ENCODE measurements around the gene ITPKB. TPM values are rescaled to one million over a fixed set of nuclear protein-coding genes. Genes with fewer than 3 reads are reported as not detected.

Gene ITPKB
- total and polyA plus RNA-seq, 8 donors = 25.0 to 38.7 (median 32.6) TPM

GRCh38 chr1:226645279-226645976, 93.7 kb downstream of the ITPKB start:
- Histone ChIP-seq H3K27ac (peak overlapping the region in 1 of 2 donors; percentile 65), H3K36me3 (peaks cover 4 to 71% of the 10 kb centered on the region in 2 donors), H3K27me3 (no peaks in the 10 kb centered on the region), H3K4me3 (no peak overlapping the region), H3K4me1 (peaks cover 5 to 36% of the 10 kb centered on the region in 2 donors), H3K9me3 (no peaks in the 10 kb centered on the region)
- ATAC-seq (no peak), DNase-seq (peak in 1 of 4 donors; percentile 69)
- intact Hi-C loops (cut with DNase I) = loop anchor here in 1 of 2 donors (10.0 kb wide), 1 partner anchor 89 kb away; the partner anchor contains the start of gene ITPKB
- TF ChIP-seq CTCF (IDR thresholded peaks at IDR 0.05) = no peak

- peak overlapping the region in 1 of 2 donors; percentile 65 for H3K27ac ChIP-seq
- peaks cover 4 to 78% of the 10 kb centered on the region in 2 donors for H3K36me3 ChIP-seq
Observed at GRCh38 chr1:226644541-226645176, 94.4 kb downstream of the ITPKB start.

GRCh38 chr1:226643611-226644540, 95.2 kb downstream of the ITPKB start:
- H3K27me3 ChIP-seq = no peaks in the 10 kb centered on the region
- TF ChIP-seq CTCF (IDR thresholded peaks at IDR 0.05) = no peak
- intact Hi-C loops (cut with DNase I) = loop anchor here in 1 of 2 donors (10.0 kb wide), 1 partner anchor 91 kb away; the partner anchor contains the start of gene ITPKB

More at GRCh38 chr1:226644541-226645176, 94.4 kb downstream of the ITPKB start:
- intact Hi-C loops (cut with DNase I) = loop anchor here in 1 of 2 donors (10.0 kb wide), 1 partner anchor 90 kb away; the partner anchor contains the start of gene ITPKB
- Histone ChIP-seq H3K9me3 (no peaks in the 10 kb centered on the region), H3K27me3 (no peaks in the 10 kb centered on the region), H3K4me1 (peaks cover 5 to 30% of the 10 kb centered on the region in 2 donors), H3K4me3 (no peak overlapping the region)
- DNase-seq (peak in 2 of 4 donors; percentile 31 to 65), ATAC-seq (no peak)
- TF ChIP-seq CTCF (IDR thresholded peaks at IDR 0.05) = no peak

GRCh38 chr1:226643177-226643576, 95.9 kb downstream of the ITPKB start:
- peak in 2 of 4 donors; percentile 69 to 86 for DNase-seq
- Histone ChIP-seq H3K27me3 (no peaks in the 10 kb centered on the region), H3K9me3 (no peaks in the 10 kb centered on the region), H3K4me1 (peaks cover 5 to 30% of the 10 kb centered on the region in 2 donors), H3K36me3 (peaks cover 4 to 85% of the 10 kb centered on the region in 2 donors), H3K4me3 (no peak overlapping the region), H3K27ac (peak overlapping the region in 1 of 2 donors; percentile 65)
- no peak for TF ChIP-seq CTCF (IDR thresholded peaks at IDR 0.05)
- intact Hi-C loops (cut with DNase I) = loop anchor here in 1 of 2 donors (10.0 kb wide), 1 partner anchor 92 kb away; the partner anchor contains the start of gene ITPKB
- ATAC-seq = peak; percentile 70

More at GRCh38 chr1:226643611-226644540, 95.2 kb downstream of the ITPKB start:
- Histone ChIP-seq H3K27ac (peak overlapping the region in 1 of 2 donors; percentile 65), H3K4me3 (no peak overlapping the region), H3K36me3 (peaks cover 4 to 85% of the 10 kb centered on the region in 2 donors), H3K9me3 (no peaks in the 10 kb centered on the region), H3K4me1 (peaks cover 5 to 30% of the 10 kb centered on the region in 2 donors)
- DNase-seq = peak in 1 of 4 donors; percentile 63
- ATAC-seq = peak; percentile 12

Measured in left lung (tissue), 10 donors.